ENCODE data around the gene UBE2J1.

UBE2J1 gene

GRCh38 chr6:89361171-89361570 lies 8.6 kb upstream of the UBE2J1 start:
- DNase-seq = no peak

- no peak for DNase-seq
Observed at GRCh38 chr6:89360415-89360999, 8.0 kb upstream of the UBE2J1 start.

- DNase-seq = no peak
Observed at GRCh38 chr6:89359561-89359960, 7.0 kb upstream of the UBE2J1 start.

- DNase-seq = no peak
Observed at GRCh38 chr6:89357390-89357789, 4.9 kb upstream of the UBE2J1 start.

- no peak for DNase-seq
Observed at GRCh38 chr6:89356642-89357170, 4.2 kb upstream of the UBE2J1 start.

GRCh38 chr6:89355511-89356194 lies 3.1 kb upstream of the UBE2J1 start:
- DNase-seq = no peak

- peak; percentile 82 for DNase-seq
Observed at GRCh38 chr6:89353702-89354392, 1.3 kb upstream of the UBE2J1 start.

- no peak for DNase-seq
Observed at GRCh38 chr6:89353118-89353556, 615 bp upstream of the UBE2J1 start.

- DNase-seq = no peak
Observed at GRCh38 chr6:89351671-89352277, 748 bp downstream of the UBE2J1 start.

GRCh38 chr6:89350281-89350966 lies 2.1 kb downstream of the UBE2J1 start:
- no peak for DNase-seq

GRCh38 chr6:89348372-89348771 lies 4.2 kb downstream of the UBE2J1 start:
- DNase-seq = no peak

- DNase-seq = no peak
Observed at GRCh38 chr6:89347825-89348224, 4.7 kb downstream of the UBE2J1 start.

GRCh38 chr6:89346433-89346832 lies 6.1 kb downstream of the UBE2J1 start:
- no peak for DNase-seq

GRCh38 chr6:89339565-89339964 lies 13.0 kb downstream of the UBE2J1 start:
- DNase-seq = no peak

- DNase-seq = no peak
Observed at GRCh38 chr6:89335164-89335563, 17.4 kb downstream of the UBE2J1 start.

GRCh38 chr6:89330910-89331309 lies 21.6 kb downstream of the UBE2J1 start:
- no peak for DNase-seq

- DNase-seq = no peak
Observed at GRCh38 chr6:89328976-89329375, 23.5 kb downstream of the UBE2J1 start.

- DNase-seq = no peak
Observed at GRCh38 chr6:89324304-89324703, 28.2 kb downstream of the UBE2J1 start.

GRCh38 chr6:89323511-89323971 lies 29.0 kb downstream of the UBE2J1 start:
- DNase-seq = no peak

GRCh38 chr6:89321131-89321970 lies 31.2 kb downstream of the UBE2J1 start:
- DNase-seq = no peak

- DNase-seq = no peak
Observed at GRCh38 chr6:89320012-89320559, 32.4 kb downstream of the UBE2J1 start.

- DNase-seq = no peak
Observed at GRCh38 chr6:89317067-89317466, 35.5 kb downstream of the UBE2J1 start.
